ENCODE measurements around the gene SCT. TPM values are rescaled to one million over a fixed set of nuclear protein-coding genes. Genes with fewer than 3 reads are reported as not detected.

Gene SCT
- total and polyA plus RNA-seq, 2 of the 4 experiments (the other 2 are of a cell fraction) = not detected

DNA sequence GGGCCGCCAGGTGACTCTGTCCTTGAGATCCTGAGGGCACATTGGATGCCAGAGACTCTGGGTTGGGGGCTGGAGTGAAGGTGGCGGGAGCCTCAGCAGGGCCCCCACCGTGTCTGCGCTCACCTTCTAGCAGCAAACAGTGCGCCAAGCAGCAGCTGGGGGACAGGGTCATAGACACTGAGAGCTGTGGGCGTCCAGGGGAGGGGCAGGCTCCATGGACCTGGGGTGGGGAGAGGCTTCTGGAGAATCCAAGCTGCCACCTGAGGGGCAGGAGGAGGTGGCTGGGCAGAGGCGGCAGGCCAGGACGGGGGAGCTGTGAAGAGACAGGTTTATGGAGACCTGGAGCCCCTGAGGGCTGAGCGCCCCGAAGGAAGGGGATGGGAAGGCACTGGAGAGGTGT lies 42.7 kb downstream of the SCT start:
- peaks cover 9% of the 10 kb centered on the region; the same call in 1 of the 2 replicates for H3K4me1 ChIP-seq (ENCODE audit: control insufficient read depth, insufficient read depth, low read length)
- peaks cover 40% of the 10 kb centered on the region for H3K36me3 ChIP-seq (ENCODE audit: control insufficient read depth, insufficient read depth, low read length)
- no peak overlapping the region for H4K5ac ChIP-seq (ENCODE audit: low read depth, low read length)
- no peak overlapping the region for H2AFZ ChIP-seq (replicated peaks; ENCODE audit: low read length, poor library complexity)
- DNase-seq (no peak), ATAC-seq (ENCODE audit: low read depth) (no peak)
- no peak overlapping the region for H4K8ac ChIP-seq (ENCODE audit: low read depth in 2 of 2, low read length in 2 of 2)
- no peak overlapping the region for H2BK20ac ChIP-seq (ENCODE audit: low read depth, low read length)
- no TSS peak for BruUV-seq (replicated peaks)
- H3K4me3 ChIP-seq (ENCODE audit: insufficient read depth, low read depth, low read length) = no peak overlapping the region
- no peak overlapping the region for H2AK5ac ChIP-seq (ENCODE audit: low read depth, low read length)
- peaks cover 17% of the 10 kb centered on the region for H3K9me1 ChIP-seq (ENCODE audit: insufficient read depth, low read length)
- ChIA-PET POLR2A (ENCODE audit: unreplicated experiment) (no interaction called here), CTCF (no interaction called here)
- no peak overlapping the region for H2BK15ac ChIP-seq (ENCODE audit: low read depth, low read length)
- H3K4ac ChIP-seq (ENCODE audit: low read depth, low read length) = no peak overlapping the region
- H3K9ac ChIP-seq (ENCODE audit: low read depth, low read length) = no peak overlapping the region
- no peak overlapping the region for H4K91ac ChIP-seq (ENCODE audit: insufficient read depth, low read depth, low read length)
- H3K9me3 ChIP-seq (ENCODE audit: control insufficient read depth, insufficient read depth, low read length) = no peaks in the 10 kb centered on the region
- H3K56ac ChIP-seq (ENCODE audit: extremely low read depth, insufficient read depth, low read length) = no peak overlapping the region
- no peak overlapping the region for H2AK9ac ChIP-seq (replicated peaks; ENCODE audit: low read depth, low read length, poor library complexity)
- H3K4me2 ChIP-seq (ENCODE audit: low read depth, low read length) = no peak overlapping the region
- H3K27me3 ChIP-seq (ENCODE audit: control insufficient read depth, insufficient read depth, low read length) = no peaks in the 10 kb centered on the region
- no peak overlapping the region for H2BK5ac ChIP-seq (ENCODE audit: low read depth, low read length, poor library complexity, severe bottlenecking)
- H3K27ac ChIP-seq (ENCODE audit: insufficient read depth, low read length) = no peak overlapping the region
- no peak overlapping the region for H3K14ac ChIP-seq (replicated peaks; ENCODE audit: low read depth, low read length)
- H2BK120ac ChIP-seq (ENCODE audit: low read depth, low read length) = no peak overlapping the region
- WGBS, 2 experiments (ENCODE audit: extremely low coverage in 2 of 2, insufficient read length in 1 of 2) = 100% methylated on average over 2 of the region's 10 CpGs; no CpG with 5 or more reads in 1 of the 2 experiments
- intact Hi-C loops (cut with micrococcal nuclease) = no loop called here
- H3K23ac ChIP-seq (ENCODE audit: low read depth, low read length) = no peak overlapping the region
- peaks cover 78% of the 10 kb centered on the region for H4K20me1 ChIP-seq (ENCODE audit: insufficient read depth, low read length)
- peaks cover 23 to 70% of the 10 kb centered on the region in 2 experiments for H3K79me1 ChIP-seq (ENCODE audit: low read depth in 1 of 2, low read length in 2 of 2)
- no peak for TF ChIP-seq MAFK (IDR thresholded peaks at IDR 0.05; ENCODE audit: low read depth, low read length)
- no peak for TF ChIP-seq SMC3 (IDR thresholded peaks at IDR 0.05; ENCODE audit: low read depth, low read length)
- TF ChIP-seq ELK1 (IDR thresholded peaks at IDR 0.05; ENCODE audit: borderline replicate concordance, low read depth, low read length) = no peak
- no peak for TF ChIP-seq FOS (IDR thresholded peaks at IDR 0.05; ENCODE audit: low read depth, low read length)
- no peak for TF ChIP-seq CHD1 (IDR thresholded peaks at IDR 0.05; ENCODE audit: low read depth, low read length)
- TF ChIP-seq USF2 (IDR thresholded peaks at IDR 0.05; ENCODE audit: low read depth, low read length) = no peak
- no peak for TF ChIP-seq POLR2A (IDR thresholded peaks at IDR 0.05; ENCODE audit: low read depth, low read length)
- TF ChIP-seq BHLHE40 (IDR thresholded peaks at IDR 0.05; ENCODE audit: low read depth, low read length) = no peak
- TF ChIP-seq CEBPB (IDR thresholded peaks at IDR 0.05; ENCODE audit: low read depth, low read length) = no peak
- no peak for TF ChIP-seq MXI1 (IDR thresholded peaks at IDR 0.05; ENCODE audit: borderline replicate concordance, low read depth, low read length)
- no peak for TF ChIP-seq MAZ (IDR thresholded peaks at IDR 0.05; ENCODE audit: borderline replicate concordance, low read depth, low read length)
- TF ChIP-seq NFE2L2 (IDR thresholded peaks at IDR 0.05; ENCODE audit: low read depth, low read length) = no peak
- no peak for TF ChIP-seq CTCF (conservative IDR thresholded peaks at IDR 0.05; ENCODE audit: low read depth, low read length)
- TF ChIP-seq RAD21 (IDR thresholded peaks at IDR 0.05; ENCODE audit: low read length) = no peak
- H3K18ac ChIP-seq (ENCODE audit: low read depth, low read length) = no peak overlapping the region
- dilution Hi-C loops (cut with HindIII; ENCODE audit: low sequenced_read_pairs, unreplicated experiment) = no loop called here
- in situ Hi-C loops (cut with MboI; ENCODE audit: low sequenced_read_pairs) = no loop called here

All from IMR-90 (cell line).